GM21576 (cell line): ENCODE measurements around the gene LSP1.

ENCODE experiments used
- ATAC-seq: cut with Tn5 transposase; IDR thresholded peaks from one replicate; pipeline ENCODE4 v1.9.1; 2021; ENCODE audit warnings: mild to moderate bottlenecking, moderate library complexity; ENCODE audit not compliant: unreplicated experiment

The LSP1 gene

GRCh38 chr11:1847006-1847735, 5.7 kb upstream of the LSP1 start:
- ATAC-seq, result no peak

DNA sequence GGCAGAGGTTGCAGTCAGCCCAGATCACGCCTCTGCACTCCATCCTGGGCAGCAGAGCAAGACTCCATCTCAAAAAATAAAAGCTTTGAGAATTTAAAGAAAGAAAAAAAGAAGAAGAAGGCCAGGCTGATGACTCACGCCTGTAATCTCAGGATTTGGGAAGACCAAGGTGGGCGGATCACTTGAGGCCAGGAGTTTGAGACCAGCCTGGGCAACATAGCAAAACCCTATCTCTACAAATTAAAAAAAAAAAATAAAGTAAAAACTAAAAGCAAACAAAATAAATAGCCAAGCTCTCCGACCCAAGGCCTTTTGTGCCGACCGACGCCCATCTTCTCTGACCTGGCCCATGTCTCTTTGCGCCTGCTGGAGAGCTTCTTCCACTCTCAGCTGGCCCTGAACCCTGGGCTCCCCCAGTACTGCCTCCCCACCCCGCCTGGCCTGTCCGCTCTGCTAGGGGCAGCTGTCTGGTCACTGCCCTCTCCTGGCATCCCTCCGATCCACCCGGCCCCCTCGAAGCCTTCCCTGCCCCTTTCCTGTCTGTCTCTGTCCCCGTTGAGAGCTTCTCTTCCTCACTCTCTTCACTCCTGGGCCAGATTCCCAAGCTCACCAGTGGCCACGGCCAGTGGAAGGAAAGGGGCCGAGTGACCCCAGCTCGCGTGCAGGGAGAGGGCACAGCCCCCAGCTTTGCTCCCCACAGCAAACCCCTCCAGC, 4.8 kb upstream of the LSP1 start:
- ATAC-seq, result no peak

DNA sequence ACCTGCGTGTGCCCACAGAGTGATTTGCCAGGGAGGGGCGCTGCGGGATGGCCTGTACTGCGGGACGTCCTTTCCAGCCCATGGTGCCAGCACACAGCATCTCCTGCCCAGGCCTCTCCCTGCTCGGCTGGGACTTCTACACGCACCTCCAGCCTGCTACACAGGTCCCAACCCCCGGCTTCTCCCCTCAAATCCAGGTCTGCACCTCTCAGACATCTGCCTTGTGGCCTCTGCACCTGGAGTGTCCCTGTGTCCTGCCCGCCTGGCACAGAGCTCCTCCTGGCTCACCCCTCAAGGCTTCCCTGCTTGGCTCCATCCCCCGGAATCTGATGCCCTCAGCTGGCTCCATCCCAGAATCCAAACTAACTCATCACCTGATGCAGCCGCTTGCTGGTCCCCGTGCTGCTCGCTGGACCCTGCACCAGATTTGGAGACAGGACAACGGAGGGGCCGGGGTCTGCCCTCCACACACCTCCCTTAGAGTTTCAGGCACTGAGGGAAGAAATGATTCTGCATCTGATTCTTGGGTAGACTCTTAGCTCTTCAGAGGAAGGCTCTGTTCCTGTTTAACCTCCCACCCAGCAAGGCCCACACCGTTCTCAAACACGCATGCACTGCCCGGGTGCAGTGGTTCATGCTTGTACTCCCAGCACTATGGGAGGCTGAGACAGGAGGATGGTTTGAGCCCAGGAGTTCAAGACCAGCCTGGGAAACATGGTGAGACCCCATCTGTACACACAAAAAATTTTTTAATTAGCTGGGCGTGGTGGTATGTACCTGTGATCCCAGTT, 4.0 kb upstream of the LSP1 start:
- no peak for ATAC-seq

- no peak for ATAC-seq
These were observed 1.3 kb upstream of the LSP1 start for GRCh38 chr11:1851468-1852180.

- ATAC-seq, result peak; percentile 0
These were observed 510 bp upstream of the LSP1 start for GRCh38 chr11:1852271-1852876.

- no peak for ATAC-seq
These were observed 670 bp downstream of the LSP1 start for GRCh38 chr11:1853376-1854131.

DNA sequence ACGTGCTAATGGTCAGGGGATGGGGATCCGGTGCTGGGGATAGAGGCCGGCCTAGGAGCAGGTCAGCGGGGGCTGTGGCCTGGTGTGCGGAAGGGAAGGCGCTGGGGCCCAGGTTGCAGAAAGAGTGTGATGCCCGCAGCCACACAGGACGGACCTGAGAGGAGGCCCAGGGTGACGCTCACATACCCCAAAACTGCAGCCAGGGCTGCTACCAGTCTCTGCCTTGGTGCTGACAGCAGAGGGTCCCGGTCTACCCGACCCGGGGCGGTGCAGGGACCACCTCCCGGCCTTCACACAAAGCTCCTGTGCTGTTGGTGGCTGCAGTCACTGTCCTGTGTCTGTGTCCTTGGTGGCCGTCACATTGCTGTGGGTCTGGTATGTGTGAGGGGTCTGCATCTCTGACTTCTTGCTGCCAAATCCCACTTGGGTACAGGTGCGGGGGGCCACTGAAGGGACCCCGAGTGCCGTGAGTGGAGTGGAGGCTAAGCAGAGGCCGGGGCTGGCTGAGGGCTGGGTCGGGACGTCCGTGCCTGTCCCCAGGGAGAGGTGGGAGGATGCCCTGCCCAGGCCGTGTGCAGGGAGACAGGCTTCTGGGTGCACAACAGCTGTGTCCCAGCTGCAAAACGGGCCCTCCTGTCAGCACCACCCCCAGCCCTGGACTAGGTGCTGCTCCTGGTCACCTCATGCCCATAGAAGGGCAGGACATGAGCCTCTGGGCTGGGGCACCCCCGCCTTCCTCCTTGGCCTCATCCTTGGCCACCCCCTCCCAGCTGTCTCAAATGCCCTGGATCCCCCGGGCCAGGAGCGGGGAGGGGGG, 1.5 kb downstream of the LSP1 start:
- peak; percentile 24 for ATAC-seq

GRCh38 chr11:1854949-1855885, 2.3 kb downstream of the LSP1 start:
- peak; percentile 34 for ATAC-seq

GRCh38 chr11:1855886-1856265, 3.0 kb downstream of the LSP1 start:
- ATAC-seq, result no peak

DNA sequence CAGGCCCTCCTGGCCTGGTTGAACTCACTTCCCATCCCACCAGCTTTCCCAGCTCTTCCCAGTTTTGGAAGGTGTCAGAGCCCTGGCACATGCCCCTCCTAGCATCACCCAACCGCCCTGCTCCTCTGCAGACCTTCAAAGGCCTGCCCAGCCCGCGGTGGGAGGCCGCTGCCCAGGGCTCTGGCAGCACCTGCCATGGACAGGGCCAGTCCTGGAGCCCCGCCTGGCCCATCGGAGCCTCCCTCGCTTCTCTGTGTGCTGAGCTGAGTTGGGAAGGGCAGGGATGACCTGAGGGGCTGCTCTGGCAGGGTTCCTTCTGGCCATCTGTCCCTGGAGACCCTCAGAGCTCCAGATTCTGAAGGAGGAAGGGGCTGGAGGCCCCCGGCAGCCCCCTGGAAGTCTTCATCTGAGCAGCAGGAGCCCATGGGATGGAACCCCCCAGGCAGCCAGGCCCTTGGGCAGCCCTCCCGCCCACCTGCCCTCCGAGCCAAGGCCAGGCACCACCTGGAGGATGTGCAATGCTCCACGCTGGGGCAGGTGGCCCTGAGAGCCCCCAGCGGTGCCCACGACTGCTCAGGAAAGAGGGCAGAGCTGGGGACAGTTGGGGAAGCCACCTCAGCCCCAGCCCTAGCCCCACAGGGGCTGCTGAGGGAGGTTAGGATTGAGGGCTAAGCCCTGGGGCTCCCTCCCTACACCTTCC, 3.6 kb downstream of the LSP1 start:
- ATAC-seq, result no peak

- no peak for ATAC-seq
These were observed 4.2 kb downstream of the LSP1 start for GRCh38 chr11:1857064-1857463.

DNA sequence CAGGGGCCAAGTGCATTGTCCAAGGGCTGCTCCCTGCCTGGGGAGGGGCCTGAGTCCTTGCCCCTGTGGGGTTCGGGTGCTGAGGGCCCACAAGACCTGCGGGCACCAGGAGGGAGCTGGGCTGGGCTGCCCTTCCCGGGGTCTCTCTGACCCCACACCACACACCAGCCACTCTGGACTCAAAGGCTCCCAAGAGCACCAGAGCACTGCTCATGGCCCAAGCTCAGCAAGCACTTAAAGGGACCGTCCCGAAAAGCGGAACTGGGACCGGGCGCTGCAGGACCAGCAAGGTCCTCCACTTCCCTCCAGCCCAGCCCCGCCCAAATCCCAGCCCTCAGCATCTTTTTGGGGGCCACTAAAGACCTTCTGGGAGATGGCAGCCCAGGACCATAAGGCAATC, 5.3 kb downstream of the LSP1 start:
- ATAC-seq, result no peak

- no peak for ATAC-seq
These were observed 5.7 kb downstream of the LSP1 start for GRCh38 chr11:1858576-1858975.

DNA sequence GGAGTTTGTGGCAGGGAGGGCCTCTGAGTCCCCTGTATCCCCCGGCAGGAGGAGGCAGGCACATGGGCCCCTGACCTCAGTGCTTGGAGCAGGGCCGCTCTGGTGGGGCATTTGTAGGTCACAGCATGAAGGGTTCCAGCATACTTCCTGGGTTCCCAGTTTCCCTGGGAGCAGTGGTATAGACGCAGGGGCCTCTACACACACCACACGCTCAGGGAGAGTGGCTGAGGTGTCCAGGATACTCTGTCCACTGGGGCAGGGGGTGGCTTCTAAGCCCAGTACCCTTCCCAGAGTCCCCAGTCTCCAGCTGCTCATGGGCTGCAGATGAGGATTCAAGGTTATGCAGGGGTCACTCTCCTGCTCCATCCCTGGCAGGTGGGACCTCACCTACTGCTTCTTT, 6.1 kb downstream of the LSP1 start:
- no peak for ATAC-seq

DNA sequence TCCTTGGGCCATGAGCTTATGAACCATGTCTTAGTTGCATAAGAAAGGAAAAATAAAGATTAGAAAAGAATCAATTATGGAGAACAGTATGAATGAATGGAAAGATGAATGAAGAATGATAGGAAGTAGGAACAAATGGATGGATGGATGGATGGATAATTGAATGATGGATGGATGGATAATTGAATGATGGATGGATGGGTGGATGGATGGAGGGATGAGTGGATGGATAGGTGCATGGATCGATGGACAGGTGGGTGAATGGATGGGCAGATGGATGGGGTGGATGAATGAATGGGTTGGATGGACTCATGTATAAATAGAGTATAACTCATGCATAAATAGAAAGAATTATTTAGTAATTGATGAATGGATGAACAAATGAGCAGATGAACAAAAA, 7.2 kb downstream of the LSP1 start:
- no peak for ATAC-seq

GRCh38 chr11:1861435-1862411, 8.8 kb downstream of the LSP1 start:
- no peak for ATAC-seq
